ENCODE results near the gene MOB3B. TPM values are rescaled to one million over a fixed set of nuclear protein-coding genes. Genes with fewer than 3 reads are reported as not detected.

MOB3B gene
- total RNA-seq, 2 donors from 2014 or later, result 3.1 to 17.8 TPM

- H3K9me3 ChIP-seq, result no peaks in the 10 kb centered on the region
- no peak for TF ChIP-seq CTCF (IDR thresholded peaks at IDR 0.05)
- TF ChIP-seq POLR2A (IDR thresholded peaks at IDR 0.05), result no peak
- peak; percentile 81 for TF ChIP-seq POLR2AphosphoS5 (IDR thresholded peaks at IDR 0.05)
- no peaks in the 10 kb centered on the region for H3K36me3 ChIP-seq
- DNase-seq (ENCODE audit: low spot score), result peak; percentile 24
- H3K27me3 ChIP-seq (replicated peaks; ENCODE audit: insufficient read depth), result no peaks in the 10 kb centered on the region
- H3K4me3 ChIP-seq, result no peak overlapping the region
- 24% methylated on average over 4 of the region's 4 CpGs for WGBS
- intact Hi-C loops (cut with DNase I), result loop anchor here (10.0 kb wide), 1 partner anchor 59 kb away; no protein-coding TSS in a partner anchor
- H3K27ac ChIP-seq, result no peak overlapping the region
- peaks cover 8% of the 10 kb centered on the region for H3K4me1 ChIP-seq (replicated peaks)
Measured at GRCh38 chr9:27394154-27394825, 135.3 kb downstream of the MOB3B start.

GRCh38 chr9:27393054-27393846 lies 136.4 kb downstream of the MOB3B start:
- TF ChIP-seq POLR2A (IDR thresholded peaks at IDR 0.05) (no peak), CTCF (IDR thresholded peaks at IDR 0.05) (no peak), POLR2AphosphoS5 (IDR thresholded peaks at IDR 0.05) (no peak)
- Histone ChIP-seq H3K27me3 (replicated peaks; ENCODE audit: insufficient read depth) (no peaks in the 10 kb centered on the region), H3K4me1 (replicated peaks) (peaks cover 8% of the 10 kb centered on the region), H3K9me3 (no peaks in the 10 kb centered on the region), H3K36me3 (no peaks in the 10 kb centered on the region), H3K4me3 (no peak overlapping the region), H3K27ac (no peak overlapping the region)
- WGBS, result 92% methylated on average over 6 of the region's 6 CpGs
- no peak for DNase-seq (ENCODE audit: low spot score)
- intact Hi-C loops (cut with DNase I), result loop anchor here (10.0 kb wide), 1 partner anchor 58 kb away; no protein-coding TSS in a partner anchor

GRCh38 chr9:27392451-27392850 lies 137.2 kb downstream of the MOB3B start:
- no peak for DNase-seq (ENCODE audit: low spot score)
- WGBS, result 96% methylated on average over 4 of the region's 4 CpGs
- Histone ChIP-seq H3K9me3 (no peaks in the 10 kb centered on the region), H3K27me3 (replicated peaks; ENCODE audit: insufficient read depth) (no peaks in the 10 kb centered on the region), H3K27ac (no peak overlapping the region), H3K4me1 (replicated peaks) (peaks cover 8% of the 10 kb centered on the region), H3K36me3 (no peaks in the 10 kb centered on the region), H3K4me3 (no peak overlapping the region)
- intact Hi-C loops (cut with DNase I), result loop anchor here (10.0 kb wide), 1 partner anchor 58 kb away; no protein-coding TSS in a partner anchor
- TF ChIP-seq CTCF (IDR thresholded peaks at IDR 0.05) (no peak), POLR2A (IDR thresholded peaks at IDR 0.05) (no peak), POLR2AphosphoS5 (IDR thresholded peaks at IDR 0.05) (no peak)

GRCh38 chr9:27391040-27391895 lies 138.3 kb downstream of the MOB3B start:
- WGBS, result 85% methylated on average over 9 of the region's 9 CpGs

More at GRCh38 chr9:27391040-27391895, 138.3 kb downstream of the MOB3B start:
- TF ChIP-seq POLR2AphosphoS5 (IDR thresholded peaks at IDR 0.05) (no peak), CTCF (IDR thresholded peaks at IDR 0.05) (no peak), POLR2A (IDR thresholded peaks at IDR 0.05) (no peak)
- Histone ChIP-seq H3K36me3 (no peaks in the 10 kb centered on the region), H3K27ac (no peak overlapping the region), H3K4me1 (replicated peaks) (peaks cover 8% of the 10 kb centered on the region), H3K27me3 (replicated peaks; ENCODE audit: insufficient read depth) (no peaks in the 10 kb centered on the region), H3K9me3 (no peaks in the 10 kb centered on the region), H3K4me3 (no peak overlapping the region)
- intact Hi-C loops (cut with DNase I), result loop anchor here (10.0 kb wide), 1 partner anchor 56 kb away; no protein-coding TSS in a partner anchor
- DNase-seq (ENCODE audit: low spot score), result no peak
